H1 (cell line): ENCODE results near the gene ZPR1. TPM values are rescaled to one million over a fixed set of nuclear protein-coding genes. Genes with fewer than 3 reads are reported as not detected.

ENCODE experiments used
- CBX5 ChIP-seq: fragments of 300-800, 300-1000 bp; sonication (generic); IDR thresholded peaks from 2 replicates; pipeline ENCODE4 v1.7.1; 2016; ENCODE audit warnings: antibody characterized with exemption, low read length, low read depth
- CEBPB ChIP-seq: IDR thresholded peaks from 2 replicates; pipeline ENCODE4 v1.6.1; 2012; ENCODE audit warnings: low read depth, low read length
- CREB1 ChIP-seq: IDR thresholded peaks from 2 replicates; pipeline ENCODE4 v1.6.1; 2012; ENCODE audit warnings: inconsistent platforms
- polyA plus RNA-seq, 7 experiments: library from polyadenylated mRNA; depleted of rRNA in 3 of 7; stranded (reverse) in 5 of 7; unstranded in 2 of 7; fragments of >200 nt in 5 of 7; fragments of 200-250 nt in 2 of 7; gene quantifications; 1 replicate in 5 of 7; 2 replicates in 1 of 7; 4 replicates in 1 of 7; pipeline versions ENCODE4 v1.2.1 to v1.2.3, GENCODE V29; 2011 to 2013; ENCODE audit warnings: missing spikeins in 2 of 7, mixed read lengths in 2 of 7
- total RNA-seq: library from RNA; stranded (reverse); fragmentation: NEBNext Ultra II Directional; extraction: Animal tissue kit (Norgen Biotek cat#: 25700); gene quantifications from 2 replicates; pipeline ENCODE4 v1.2.1, GENCODE V29; 2021
- TF ChIP-seq, protein P1 (sequence below): IDR thresholded peaks from 2 replicates; pipeline ENCODE4 v1.6.1; 2011; ENCODE audit warnings: low read depth, mild to moderate bottlenecking, low read length; ENCODE audit not compliant: insufficient read depth

Gene ZPR1
- total and polyA plus RNA-seq, 2 of the 8 experiments (the other 6 are each of a cell fraction or from before 2014, with no cell fraction given) = 36.7 to 70.5 TPM

DNA sequence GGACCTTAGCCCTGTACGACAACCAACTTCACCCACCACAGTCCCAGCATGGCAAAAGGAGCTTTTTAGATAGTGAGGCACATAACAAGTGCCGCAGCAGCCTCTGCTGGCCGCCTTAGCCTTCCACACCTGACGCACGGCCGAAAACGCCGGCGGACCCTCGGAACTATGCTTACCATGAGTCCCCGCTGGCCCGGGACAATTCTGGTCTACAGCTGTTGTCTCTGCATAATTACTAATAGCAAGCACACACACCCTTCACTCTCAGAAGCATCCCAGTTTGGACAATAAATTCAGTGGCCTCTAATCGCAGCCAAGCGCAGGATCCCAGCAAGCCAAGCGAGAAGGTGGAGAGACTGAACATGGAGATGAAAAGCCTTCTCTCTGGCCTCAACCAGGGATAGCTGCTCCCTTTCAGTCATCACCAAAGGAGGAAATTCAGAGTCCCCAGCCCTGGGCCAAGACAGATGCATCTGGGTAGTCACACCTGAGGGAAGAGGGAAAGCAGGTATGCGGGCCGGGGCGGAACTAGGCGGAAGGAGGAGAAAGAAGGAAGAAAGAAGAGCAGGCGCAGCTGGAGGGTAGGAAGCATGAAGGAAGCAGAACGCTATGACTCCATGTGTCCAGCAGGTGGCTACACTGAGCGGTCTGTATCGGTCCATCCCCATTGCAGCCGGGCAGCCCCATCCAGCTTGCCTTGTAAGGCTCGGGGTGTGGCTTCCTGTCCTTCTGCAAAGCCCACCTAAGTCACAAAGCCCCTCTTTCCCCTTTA, 55.4 kb downstream of the ZPR1 start (continued):
- TF ChIP-seq, protein P1, sequence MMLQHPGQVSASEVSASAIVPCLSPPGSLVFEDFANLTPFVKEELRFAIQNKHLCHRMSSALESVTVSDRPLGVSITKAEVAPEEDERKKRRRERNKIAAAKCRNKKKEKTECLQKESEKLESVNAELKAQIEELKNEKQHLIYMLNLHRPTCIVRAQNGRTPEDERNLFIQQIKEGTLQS = peak; percentile 10; the same call in 1 of the 2 replicates
- TF ChIP-seq CREB1 (peak; percentile 58; the same call in 1 of the 2 replicates), CEBPB (no peak), CBX5 (no peak)
